ENCODE data around the gene NAGPA. TPM values are rescaled to one million over a fixed set of nuclear protein-coding genes. Genes with fewer than 3 reads are reported as not detected.
A peak's percentile ranks its signal among the peaks of the same experiment; 100 is the strongest.
"Not testable (repeated sequence)": the region's sequence is repeated elsewhere in the genome, so short reads cannot be mapped to it uniquely, and the experiment has no call there.

The NAGPA gene, protein sequence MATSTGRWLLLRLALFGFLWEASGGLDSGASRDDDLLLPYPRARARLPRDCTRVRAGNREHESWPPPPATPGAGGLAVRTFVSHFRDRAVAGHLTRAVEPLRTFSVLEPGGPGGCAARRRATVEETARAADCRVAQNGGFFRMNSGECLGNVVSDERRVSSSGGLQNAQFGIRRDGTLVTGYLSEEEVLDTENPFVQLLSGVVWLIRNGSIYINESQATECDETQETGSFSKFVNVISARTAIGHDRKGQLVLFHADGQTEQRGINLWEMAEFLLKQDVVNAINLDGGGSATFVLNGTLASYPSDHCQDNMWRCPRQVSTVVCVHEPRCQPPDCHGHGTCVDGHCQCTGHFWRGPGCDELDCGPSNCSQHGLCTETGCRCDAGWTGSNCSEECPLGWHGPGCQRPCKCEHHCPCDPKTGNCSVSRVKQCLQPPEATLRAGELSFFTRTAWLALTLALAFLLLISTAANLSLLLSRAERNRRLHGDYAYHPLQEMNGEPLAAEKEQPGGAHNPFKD
- total RNA-seq (10 to 100 TPM; 17.8 to 39.5 (median 34.1) TPM), polyA plus RNA-seq (10 to 100 TPM; 23.3 to 42.9 TPM), total RNA-seq (31.5 reads per million, percentile 61 among the genes with 10 or more reads in this experiment)

DNA sequence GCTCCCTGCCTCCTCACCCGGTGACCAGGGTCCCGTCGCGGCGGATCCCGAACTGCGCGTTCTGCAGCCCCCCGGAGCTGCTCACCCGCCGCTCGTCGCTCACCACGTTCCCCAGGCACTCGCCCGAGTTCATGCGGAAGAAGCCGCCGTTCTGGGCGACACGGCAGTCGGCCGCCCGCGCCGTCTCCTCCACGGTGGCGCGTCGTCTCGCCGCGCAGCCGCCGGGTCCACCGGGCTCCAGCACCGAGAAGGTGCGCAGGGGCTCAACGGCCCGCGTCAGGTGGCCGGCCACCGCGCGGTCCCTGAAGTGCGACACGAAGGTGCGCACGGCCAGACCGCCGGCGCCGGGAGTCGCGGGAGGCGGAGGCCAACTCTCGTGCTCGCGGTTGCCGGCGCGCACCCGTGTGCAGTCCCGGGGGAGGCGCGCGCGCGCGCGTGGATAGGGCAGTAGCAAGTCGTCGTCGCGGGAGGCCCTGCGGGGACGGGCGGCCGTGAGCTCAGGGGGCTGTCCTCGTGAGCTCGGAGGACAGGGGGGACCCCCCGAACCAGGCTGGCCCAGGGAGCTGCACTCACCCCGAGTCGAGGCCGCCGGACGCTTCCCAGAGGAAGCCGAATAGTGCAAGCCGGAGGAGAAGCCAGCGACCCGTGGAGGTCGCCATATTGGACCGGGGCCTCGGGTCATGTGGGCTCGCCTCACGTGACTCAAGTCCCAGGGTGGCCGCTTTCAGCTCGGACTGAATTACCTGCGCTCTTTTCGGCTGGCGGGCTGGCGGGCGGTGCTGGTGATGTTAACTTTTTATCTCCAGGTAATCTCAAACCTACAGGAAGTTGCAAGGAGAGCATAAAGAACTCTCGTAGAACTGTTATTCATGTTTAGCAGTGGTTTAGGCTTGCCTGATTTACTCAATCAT lies at the start of gene NAGPA:
NAGPA (minus strand) TSS at position 680 of the 911 bp plus-strand sequence; CDS start at position 659, 21 bp downstream.
- peaks cover 0 to 8% (median 0%) of the 10 kb centered on the region in 5 donors for H3K36me3 Mint-ChIP-seq
- H3K9me3 Mint-ChIP-seq, result no peaks in the 10 kb centered on the region
- peak within 1 kb of the TSS; percentile 80 for H3K4me3 ChIP-seq (ENCODE audit: low read length)
- H3K4me1 ChIP-seq (ENCODE audit: control insufficient read depth in 2 of 2, insufficient read depth in 2 of 2, low read length in 2 of 2), result peaks cover 17 to 18% of the 10 kb centered on the region in 2 donors
- peaks cover 0 to 22% (median 3%) of the 10 kb centered on the region in 3 experiments for H3K36me3 ChIP-seq (ENCODE audit: control insufficient read depth in 2 of 3, insufficient read depth in 3 of 3, low read length in 3 of 3)
- no peaks in the 10 kb centered on the region for H3K27me3 Mint-ChIP-seq
- peak; percentile 68 to 91 (median 87) for DNase-seq
- peak within 1 kb of the TSS; percentile 70 for H3K27ac ChIP-seq (ENCODE audit: low read depth, low read length)
- intact Hi-C loops (cut with micrococcal nuclease), result loop anchor here (1.0 to 5.0 kb wide), 7 partner anchors 37 to 231 kb away; partner anchors contain the start of genes ALG1 (in 2 of the 2), EEF2KMT (in 2 of the 2), GLYR1 (in 2 of the 2) and UBN1 (in 2 of the 2)
- no peaks in the 10 kb centered on the region for H3K9me3 ChIP-seq (ENCODE audit: control insufficient read depth in 2 of 3, low read length in 3 of 3)
- peak within 1 kb of the TSS; percentile 73 to 94 (median 90) for H3K4me3 Mint-ChIP-seq
- POLR2A ChIA-PET, result interaction anchor here (0.6 to 3.0 kb wide), 12 partner anchors 9 to 535 kb away, joined by 3 to 30 read pairs (median 4); partner anchors contain the start of genes ALG1, ANKS3 and DNAAF8
- CTCF ChIA-PET, result no interaction called here
- no peaks in the 10 kb centered on the region for H3K27me3 ChIP-seq (ENCODE audit: control insufficient read depth in 2 of 2, insufficient read depth in 2 of 2, low read length in 2 of 2)
- ATAC-seq, result peak; percentile 93
- peak within 1 kb of the TSS; percentile 68 to 95 (median 91) for H3K27ac Mint-ChIP-seq
- H3K4me1 Mint-ChIP-seq, result peaks cover 17 to 33% (median 23%) of the 10 kb centered on the region in 7 donors

GRCh38 chr16:5080996-5081395 lies 47.3 kb upstream of the NAGPA start:
- DNase-seq, H3K4me3 Mint-ChIP-seq: not testable (repeated sequence)

GRCh38 chr16:5080461-5080860 lies 46.7 kb upstream of the NAGPA start:
- H3K9me3 Mint-ChIP-seq; ATAC-seq; DNase-seq; H3K4me3 ChIP-seq (ENCODE audit: low read length); H3K4me3 Mint-ChIP-seq; CTCF ChIA-PET; H3K27ac Mint-ChIP-seq; H3K27ac ChIP-seq (ENCODE audit: low read depth, low read length); H3K27me3 ChIP-seq (ENCODE audit: control insufficient read depth in 2 of 2, insufficient read depth in 2 of 2, low read length in 2 of 2); H3K27me3 Mint-ChIP-seq; H3K9me3 ChIP-seq (ENCODE audit: control insufficient read depth in 2 of 3, low read length in 3 of 3); POLR2A ChIA-PET; H3K4me1 ChIP-seq (ENCODE audit: control insufficient read depth in 2 of 2, insufficient read depth in 2 of 2, low read length in 2 of 2); H3K4me1 Mint-ChIP-seq; intact Hi-C loops (cut with micrococcal nuclease): not testable (repeated sequence)
- H3K36me3 ChIP-seq (ENCODE audit: control insufficient read depth in 2 of 3, insufficient read depth in 3 of 3, low read length in 3 of 3), result peaks cover 4 to 55% (median 6%) of the 10 kb centered on the region in 3 experiments
- H3K36me3 Mint-ChIP-seq, result peaks cover 0 to 28% (median 6%) of the 10 kb centered on the region in 5 donors

More at GRCh38 chr16:5080996-5081395, 47.3 kb upstream of the NAGPA start:
- H3K4me1 ChIP-seq (ENCODE audit: control insufficient read depth in 2 of 2, insufficient read depth in 2 of 2, low read length in 2 of 2); H3K27me3 Mint-ChIP-seq; ATAC-seq; H3K4me1 Mint-ChIP-seq; H3K9me3 ChIP-seq (ENCODE audit: control insufficient read depth in 2 of 3, low read length in 3 of 3); intact Hi-C loops (cut with micrococcal nuclease); H3K27ac ChIP-seq (ENCODE audit: low read depth, low read length); POLR2A ChIA-PET; H3K27me3 ChIP-seq (ENCODE audit: control insufficient read depth in 2 of 2, insufficient read depth in 2 of 2, low read length in 2 of 2); H3K4me3 ChIP-seq (ENCODE audit: low read length); H3K27ac Mint-ChIP-seq; H3K9me3 Mint-ChIP-seq: not testable (repeated sequence)
- peaks cover 0 to 28% (median 5%) of the 10 kb centered on the region in 5 donors for H3K36me3 Mint-ChIP-seq
- CTCF ChIA-PET, result interaction anchor here (0.6 to 2.0 kb wide), 2 partner anchors 10 to 431 kb away, joined by 4 read pairs; partner anchors contain the start of gene ALG1
- H3K36me3 ChIP-seq (ENCODE audit: control insufficient read depth in 2 of 3, insufficient read depth in 3 of 3, low read length in 3 of 3), result peaks cover 0 to 50% (median 4%) of the 10 kb centered on the region in 3 experiments

GRCh38 chr16:5078626-5079025 lies 44.9 kb upstream of the NAGPA start:
- no peak overlapping the region for H3K4me3 Mint-ChIP-seq
- CTCF ChIA-PET, result no interaction called here
- H3K27me3 Mint-ChIP-seq, result no peaks in the 10 kb centered on the region

GRCh38 chr16:5077304-5077703 lies 43.6 kb upstream of the NAGPA start:
- Histone ChIP-seq H3K27ac (ENCODE audit: low read depth, low read length) (no peak overlapping the region), H3K4me3 (ENCODE audit: low read length) (no peak overlapping the region), H3K27me3 (ENCODE audit: control insufficient read depth in 2 of 2, insufficient read depth in 2 of 2, low read length in 2 of 2) (no peaks in the 10 kb centered on the region), H3K4me1 (ENCODE audit: control insufficient read depth in 2 of 2, insufficient read depth in 2 of 2, low read length in 2 of 2) (peaks cover 5 to 8% of the 10 kb centered on the region in 2 donors), H3K36me3 (ENCODE audit: control insufficient read depth in 2 of 3, insufficient read depth in 3 of 3, low read length in 3 of 3) (peaks cover 6 to 52% (median 14%) of the 10 kb centered on the region in 3 experiments), H3K9me3 (ENCODE audit: control insufficient read depth in 2 of 3, low read length in 3 of 3) (no peaks in the 10 kb centered on the region)
- H3K27ac Mint-ChIP-seq, result no peak overlapping the region
- ATAC-seq (no peak), DNase-seq (no peak)
- H3K27me3 Mint-ChIP-seq, result no peaks in the 10 kb centered on the region
- peaks cover 10 to 24% (median 12%) of the 10 kb centered on the region in 7 donors for H3K4me1 Mint-ChIP-seq
- H3K4me3 Mint-ChIP-seq, result no peak overlapping the region
- ChIA-PET POLR2A (no interaction called here), CTCF (no interaction called here)
- H3K9me3 Mint-ChIP-seq, result no peaks in the 10 kb centered on the region
- intact Hi-C loops (cut with micrococcal nuclease), result loop anchor here in 1 of 2 donors (10.0 kb wide), 1 partner anchor 723 kb away; the partner anchor contains the start of gene PAM16
- H3K36me3 Mint-ChIP-seq, result peaks cover 0 to 13% (median 4%) of the 10 kb centered on the region in 5 donors

More at GRCh38 chr16:5078626-5079025, 44.9 kb upstream of the NAGPA start:
- H3K27ac Mint-ChIP-seq, result no peak overlapping the region
- ATAC-seq (no peak), DNase-seq (no peak)
- H3K36me3 ChIP-seq (ENCODE audit: control insufficient read depth in 2 of 3, insufficient read depth in 3 of 3, low read length in 3 of 3), result peaks cover 6 to 62% (median 14%) of the 10 kb centered on the region in 3 experiments
- intact Hi-C loops (cut with micrococcal nuclease), result loop anchor here in 1 of 2 donors (10.0 kb wide), 1 partner anchor 724 kb away; the partner anchor contains the start of gene PAM16
- H3K4me1 Mint-ChIP-seq, result peaks cover 0 to 13% (median 0%) of the 10 kb centered on the region in 7 donors
- no peaks in the 10 kb centered on the region for H3K9me3 Mint-ChIP-seq
- H3K4me1 ChIP-seq (ENCODE audit: control insufficient read depth in 2 of 2, insufficient read depth in 2 of 2, low read length in 2 of 2), result no peaks in the 10 kb centered on the region
- no peak overlapping the region for H3K4me3 ChIP-seq (ENCODE audit: low read length)
- H3K27me3 ChIP-seq (ENCODE audit: control insufficient read depth in 2 of 2, insufficient read depth in 2 of 2, low read length in 2 of 2), result no peaks in the 10 kb centered on the region
- no peaks in the 10 kb centered on the region for H3K9me3 ChIP-seq (ENCODE audit: control insufficient read depth in 2 of 3, low read length in 3 of 3)
- H3K36me3 Mint-ChIP-seq, result peaks cover 0 to 15% (median 4%) of the 10 kb centered on the region in 5 donors
- no peak overlapping the region for H3K27ac ChIP-seq (ENCODE audit: low read depth, low read length)
- POLR2A ChIA-PET, result no interaction called here

Measured in naive thymus-derived CD4-positive, alpha-beta T cell (primary cell).